GM10847 (cell line): ENCODE measurements around the gene SWI5.

Experiments
- POLR2A ChIP-seq: IDR thresholded peaks from 2 replicates; pipeline ENCODE4 v1.6.1; 2011; ENCODE audit not compliant: insufficient read length; ENCODE audit errors: extremely low read depth

The SWI5 gene

GRCh38 chr9:128249558-128249907, 26.5 kb upstream of the SWI5 start:
- TF ChIP-seq POLR2A, result no peak

GRCh38 chr9:128249908-128250838, 25.9 kb upstream of the SWI5 start:
- TF ChIP-seq POLR2A, result no peak

- no peak for TF ChIP-seq POLR2A
Observed at GRCh38 chr9:128250839-128251731, 25.0 kb upstream of the SWI5 start.

- no peak for TF ChIP-seq POLR2A
Observed at GRCh38 chr9:128251732-128252100, 24.4 kb upstream of the SWI5 start.

- TF ChIP-seq POLR2A, result no peak
Observed at GRCh38 chr9:128252317-128253139, 23.5 kb upstream of the SWI5 start.

- TF ChIP-seq POLR2A, result no peak
Observed at GRCh38 chr9:128253140-128253990, 22.7 kb upstream of the SWI5 start.

GRCh38 chr9:128253991-128254346, 22.1 kb upstream of the SWI5 start:
- TF ChIP-seq POLR2A, result no peak

- no peak for TF ChIP-seq POLR2A
Observed at GRCh38 chr9:128254362-128254761, 21.7 kb upstream of the SWI5 start.

- no peak for TF ChIP-seq POLR2A
Observed at GRCh38 chr9:128254855-128255759, 21.0 kb upstream of the SWI5 start.

GRCh38 chr9:128257086-128257825, 18.8 kb upstream of the SWI5 start:
- no peak for TF ChIP-seq POLR2A

GRCh38 chr9:128257907-128258306, 18.2 kb upstream of the SWI5 start:
- no peak for TF ChIP-seq POLR2A

GRCh38 chr9:128258326-128258725, 17.8 kb upstream of the SWI5 start:
- TF ChIP-seq POLR2A, result no peak

GRCh38 chr9:128259156-128259555, 16.9 kb upstream of the SWI5 start:
- TF ChIP-seq POLR2A, result no peak

- no peak for TF ChIP-seq POLR2A
Observed at GRCh38 chr9:128260340-128260739, 15.7 kb upstream of the SWI5 start.
